Esophagus (tissue), 2 donors: ENCODE results near the gene TTC4. TPM values are rescaled to one million over a fixed set of nuclear protein-coding genes. Genes with fewer than 3 reads are reported as not detected.

ENCODE experiments used
- H3K27ac ChIP-seq, 2 donors: one replicate each; pipeline ENCODE4 v1.5.1; 2013; ENCODE audit warnings: low read depth in 2 of 2, mild to moderate bottlenecking in 2 of 2, inconsistent platforms in 1 of 2, low read length in 1 of 2, moderate library complexity in 1 of 2
- H3K27me3 ChIP-seq, 2 donors: one replicate each; pipeline ENCODE4 v1.6.1; 2013; ENCODE audit warnings: low read length in 2 of 2, control low read depth in 1 of 2, mild to moderate bottlenecking in 1 of 2; ENCODE audit not compliant: insufficient read depth in 2 of 2, control insufficient read depth in 1 of 2
- H3K36me3 ChIP-seq, 2 donors: one replicate each; pipeline ENCODE4 v1.6.1; 2013; ENCODE audit warnings: low read length in 1 of 2; ENCODE audit not compliant: control insufficient read depth in 2 of 2, insufficient read depth in 2 of 2
- H3K4me1 ChIP-seq, 2 donors: one replicate each; pipeline ENCODE4 v1.6.1; 2013; ENCODE audit warnings: low read length in 1 of 2; ENCODE audit not compliant: control insufficient read depth in 2 of 2, insufficient read depth in 2 of 2
- H3K4me3 ChIP-seq, 2 donors: one replicate each; pipeline ENCODE4 v1.5.1; 2013; ENCODE audit warnings: low read length in 2 of 2, mild to moderate bottlenecking in 2 of 2, low read depth in 1 of 2, moderate library complexity in 1 of 2
- H3K9me3 ChIP-seq, 2 donors: one replicate each; pipeline ENCODE4 v1.6.1; 2013; ENCODE audit warnings: mild to moderate bottlenecking in 2 of 2, low read depth in 1 of 2, low read length in 1 of 2, moderate library complexity in 1 of 2; ENCODE audit not compliant: control insufficient read depth in 2 of 2, insufficient read depth in 1 of 2
- WGBS, 2 donors: extraction: QIAGEN DNeasy Blood & Tissue Kit; methylation state at CpG; one replicate each; pipeline ENCODE4 v1.1.7; 2013; 5-methylcytosine and 5-hydroxymethylcytosine counted together
- polyA plus RNA-seq, 2 donors: library from polyadenylated mRNA; stranded (reverse); fragments of 200-250 nt; gene quantifications; one replicate each; pipeline ENCODE4 v1.2.3, GENCODE V29; 2013
- donor health status: healthy with polysubstance abuse.
- donor health status: Bipolar disorder and iron deficiency.

TTC4 gene
- polyA plus RNA-seq, 2 donors: 7.7 to 12.5 TPM

GRCh38 chr1:54757833-54758232 lies 42.2 kb downstream of the TTC4 start:
- H3K27ac ChIP-seq: no peak overlapping the region
- H3K36me3 ChIP-seq: peaks cover 16 to 22% of the 10 kb centered on the region in 2 donors
- no peaks in the 10 kb centered on the region for H3K4me1 ChIP-seq
- no peaks in the 10 kb centered on the region for H3K27me3 ChIP-seq
- WGBS, 2 donors: 94 to 95% methylated on average over 9 of the region's 9 CpGs
- no peaks in the 10 kb centered on the region for H3K9me3 ChIP-seq
- no peak overlapping the region for H3K4me3 ChIP-seq

GRCh38 chr1:54758678-54759348 lies 43.2 kb downstream of the TTC4 start:
- peaks cover 16 to 22% of the 10 kb centered on the region in 2 donors for H3K36me3 ChIP-seq
- no peak overlapping the region for H3K4me3 ChIP-seq
- no peaks in the 10 kb centered on the region for H3K4me1 ChIP-seq
- no peaks in the 10 kb centered on the region for H3K9me3 ChIP-seq
- no peaks in the 10 kb centered on the region for H3K27me3 ChIP-seq
- H3K27ac ChIP-seq: no peak overlapping the region
- WGBS, 2 donors: 91 to 93% methylated on average over 20 of the region's 20 CpGs

- Histone ChIP-seq H3K4me3 (peak overlapping the region; percentile 73 to 82), H3K9me3 (no peaks in the 10 kb centered on the region), H3K36me3 (peaks cover 0 to 3% of the 10 kb centered on the region in 2 donors), H3K4me1 (no peaks in the 10 kb centered on the region), H3K27ac (peak overlapping the region; percentile 53 to 81), H3K27me3 (no peaks in the 10 kb centered on the region)
- WGBS, 2 donors: 2 to 4% methylated on average over 11 of the region's 11 CpGs
Observed at GRCh38 chr1:54763816-54764132, 48.1 kb downstream of the TTC4 start.

GRCh38 chr1:54764133-54764921 lies 48.7 kb downstream of the TTC4 start, which contains the start of gene PARS2:
Gene PARS2, minus strand, starts transcription at chr1:54764523. Its CDS starts 5,362 bp downstream, at chr1:54759161.
- WGBS, 2 donors: 0% methylated on average over 57 of the region's 57 CpGs

GRCh38 chr1:54764922-54765561 lies 49.4 kb downstream of the TTC4 start:
- Histone ChIP-seq H3K36me3 (no peaks in the 10 kb centered on the region), H3K9me3 (no peaks in the 10 kb centered on the region), H3K27me3 (no peaks in the 10 kb centered on the region), H3K4me1 (no peaks in the 10 kb centered on the region), H3K4me3 (peak overlapping the region in 1 of 2 donors; percentile 73), H3K27ac (no peak overlapping the region)
- WGBS, 2 donors: 59 to 60% methylated on average over 13 of the region's 13 CpGs

More at GRCh38 chr1:54764133-54764921, 48.7 kb downstream of the TTC4 start, which contains the start of gene PARS2:
- Histone ChIP-seq H3K27me3 (no peaks in the 10 kb centered on the region), H3K4me1 (no peaks in the 10 kb centered on the region), H3K4me3 (peak within 1 kb of the TSS; percentile 73 to 82), H3K36me3 (no peaks in the 10 kb centered on the region), H3K9me3 (no peaks in the 10 kb centered on the region), H3K27ac (peak within 1 kb of the TSS; percentile 53 to 81)

GRCh38 chr1:54766726-54767125 lies 51.1 kb downstream of the TTC4 start:
- Histone ChIP-seq H3K36me3 (no peaks in the 10 kb centered on the region), H3K9me3 (no peaks in the 10 kb centered on the region), H3K27me3 (no peaks in the 10 kb centered on the region), H3K4me3 (no peak overlapping the region), H3K27ac (no peak overlapping the region), H3K4me1 (no peaks in the 10 kb centered on the region)
- WGBS, 2 donors: 40 to 52% methylated on average over 4 of the region's 4 CpGs

GRCh38 chr1:54767526-54767925 lies 51.9 kb downstream of the TTC4 start:
- no peaks in the 10 kb centered on the region for H3K36me3 ChIP-seq
- H3K9me3 ChIP-seq: no peaks in the 10 kb centered on the region
- H3K27ac ChIP-seq: no peak overlapping the region
- H3K27me3 ChIP-seq: no peaks in the 10 kb centered on the region
- WGBS, 2 donors: 54 to 57% methylated on average over 6 of the region's 6 CpGs
- no peaks in the 10 kb centered on the region for H3K4me1 ChIP-seq
- no peak overlapping the region for H3K4me3 ChIP-seq

GRCh38 chr1:54768093-54768492 lies 52.4 kb downstream of the TTC4 start:
- no peaks in the 10 kb centered on the region for H3K27me3 ChIP-seq
- H3K27ac ChIP-seq: no peak overlapping the region
- H3K36me3 ChIP-seq: no peaks in the 10 kb centered on the region
- H3K4me1 ChIP-seq: no peaks in the 10 kb centered on the region
- no peak overlapping the region for H3K4me3 ChIP-seq
- WGBS, 2 donors: 84 to 85% methylated on average over 5 of the region's 5 CpGs
- H3K9me3 ChIP-seq: no peaks in the 10 kb centered on the region

GRCh38 chr1:54772951-54773350 lies 57.3 kb downstream of the TTC4 start:
- 87 to 89% methylated on average over 2 of the region's 2 CpGs for WGBS, 2 donors
- H3K27ac ChIP-seq: no peak overlapping the region
- H3K4me1 ChIP-seq: no peaks in the 10 kb centered on the region
- H3K4me3 ChIP-seq: no peak overlapping the region
- H3K9me3 ChIP-seq: no peaks in the 10 kb centered on the region
- H3K36me3 ChIP-seq: peaks cover 0 to 3% of the 10 kb centered on the region in 2 donors
- no peaks in the 10 kb centered on the region for H3K27me3 ChIP-seq
